Peyer's patch (tissue), 4 donors: ENCODE results near the gene SMIM26. TPM values are rescaled to one million over a fixed set of nuclear protein-coding genes. Genes with fewer than 3 reads are reported as not detected.
A peak's percentile ranks its signal among the peaks of the same experiment; 100 is the strongest.

Experiments used
- DNase-seq, 3 donors: peaks; one replicate each; pipeline ENCODE4 v3.0.0-alpha.2; 2017 to 2019
- H3K27ac ChIP-seq, 4 donors: fragments of 200-600 bp; sonication (generic); one replicate each; pipeline ENCODE4 v1.5.1; 2016 to 2019
- H3K27me3 ChIP-seq, 2 donors: fragments of 200-600 bp; sonication (generic); one replicate each; pipeline ENCODE4 v1.5.1; 2019
- H3K36me3 ChIP-seq, 3 donors: fragments of 200-600 bp; sonication (generic); one replicate each; pipeline ENCODE4 v1.5.1; 2016 to 2019
- H3K4me1 ChIP-seq, 4 donors: fragments of 200-600 bp; sonication (generic); one replicate each; pipeline ENCODE4 v1.5.1; 2016 to 2019
- H3K4me3 ChIP-seq, 4 donors: fragments of 200-600 bp; sonication (generic); 1 replicate in 3 of 4; 2 replicates in 1 of 4; pipeline ENCODE4 v1.5.1; 2016 to 2019; ENCODE audit warnings: mild to moderate bottlenecking in 1 of 4
- H3K9me3 ChIP-seq, 4 donors: fragments of 200-600 bp; sonication (generic); one replicate each; pipeline ENCODE4 v1.5.1; 2016 to 2019; ENCODE audit warnings: mild to moderate bottlenecking in 1 of 4
- POLR2A ChIP-seq, 2 donors: fragments of 450-650 bp; IDR thresholded peaks; one replicate each; pipeline ENCODE4 v1.5.1; 2017; ENCODE audit warnings: antibody characterized with exemption in 2 of 2, mild to moderate bottlenecking in 2 of 2, moderate library complexity in 2 of 2
- total RNA-seq, 4 donors: library from RNA; depleted of rRNA; stranded (reverse); fragments of >200 nt; gene quantifications; one replicate each; pipeline ENCODE4 v1.1.0, GENCODE V29; 2016
- TF ChIP-seq, protein P1 (sequence below), 6 experiments: fragments of 450-650 bp in 4 of 6; fragments of 200-600 bp in 2 of 6; sonication (generic) in 1 of 6; IDR thresholded peaks; one replicate each; pipeline ENCODE4 v1.5.1; 2017 to 2019; ENCODE audit warnings: antibody characterized with exemption in 6 of 6, mild to moderate bottlenecking in 3 of 6, moderate library complexity in 1 of 6

Gene SMIM26
- total RNA-seq, 4 donors from 2014 or later: 19.8 to 72.9 (median 61.8) TPM

DNA sequence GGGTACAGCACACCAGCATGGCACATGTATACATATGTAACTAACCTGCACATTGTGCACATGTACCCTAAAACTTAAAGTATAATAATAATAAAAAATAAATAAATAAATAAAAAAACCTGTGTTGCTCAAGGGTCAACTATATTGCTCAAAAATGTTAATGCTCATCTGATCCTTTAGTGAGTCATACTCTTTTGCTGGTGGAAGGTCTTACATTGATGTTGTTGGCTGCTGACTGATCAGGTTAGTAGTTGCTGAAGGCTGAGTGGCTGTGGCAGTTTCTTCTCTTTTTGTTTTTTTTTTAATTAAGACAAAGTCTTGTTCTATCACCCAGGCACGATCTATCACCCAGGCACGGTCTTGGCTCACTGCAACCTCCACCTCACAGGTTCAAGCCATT, 29.6 kb upstream of the SMIM26 start:
- H3K9me3 ChIP-seq: no peaks in the 10 kb centered on the region
- no peak for DNase-seq
- H3K36me3 ChIP-seq: peaks cover 0 to 60% (median 3%) of the 10 kb centered on the region in 3 donors
- H3K27me3 ChIP-seq: no peaks in the 10 kb centered on the region
- no peaks in the 10 kb centered on the region for H3K4me1 ChIP-seq
- no peak overlapping the region for H3K4me3 ChIP-seq
- no peak overlapping the region for H3K27ac ChIP-seq
- TF ChIP-seq POLR2A (IDR thresholded peaks at IDR 0.05): no peak
- TF ChIP-seq, protein P1, sequence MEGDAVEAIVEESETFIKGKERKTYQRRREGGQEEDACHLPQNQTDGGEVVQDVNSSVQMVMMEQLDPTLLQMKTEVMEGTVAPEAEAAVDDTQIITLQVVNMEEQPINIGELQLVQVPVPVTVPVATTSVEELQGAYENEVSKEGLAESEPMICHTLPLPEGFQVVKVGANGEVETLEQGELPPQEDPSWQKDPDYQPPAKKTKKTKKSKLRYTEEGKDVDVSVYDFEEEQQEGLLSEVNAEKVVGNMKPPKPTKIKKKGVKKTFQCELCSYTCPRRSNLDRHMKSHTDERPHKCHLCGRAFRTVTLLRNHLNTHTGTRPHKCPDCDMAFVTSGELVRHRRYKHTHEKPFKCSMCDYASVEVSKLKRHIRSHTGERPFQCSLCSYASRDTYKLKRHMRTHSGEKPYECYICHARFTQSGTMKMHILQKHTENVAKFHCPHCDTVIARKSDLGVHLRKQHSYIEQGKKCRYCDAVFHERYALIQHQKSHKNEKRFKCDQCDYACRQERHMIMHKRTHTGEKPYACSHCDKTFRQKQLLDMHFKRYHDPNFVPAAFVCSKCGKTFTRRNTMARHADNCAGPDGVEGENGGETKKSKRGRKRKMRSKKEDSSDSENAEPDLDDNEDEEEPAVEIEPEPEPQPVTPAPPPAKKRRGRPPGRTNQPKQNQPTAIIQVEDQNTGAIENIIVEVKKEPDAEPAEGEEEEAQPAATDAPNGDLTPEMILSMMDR (IDR thresholded peaks at IDR 0.05): no peak

DNA sequence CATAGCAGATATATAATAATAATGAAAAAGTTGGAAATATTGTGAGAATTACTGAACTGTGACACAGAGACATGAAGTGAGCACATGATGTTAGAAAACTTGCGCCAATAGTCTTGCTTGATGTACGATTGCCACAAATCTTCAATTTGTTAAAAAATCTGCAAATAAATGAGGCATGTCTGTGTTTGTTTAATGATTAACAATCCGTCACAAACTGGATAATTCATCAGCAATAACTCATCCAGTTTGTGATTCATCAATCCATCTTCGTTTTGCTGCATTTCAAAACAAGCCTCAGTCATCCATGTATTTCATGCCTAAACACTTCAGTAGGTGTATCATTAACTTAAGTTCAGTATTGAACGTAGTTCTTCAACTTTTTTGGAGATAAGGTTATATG, 25.5 kb upstream of the SMIM26 start:
- Histone ChIP-seq H3K27ac (no peak overlapping the region), H3K4me1 (no peaks in the 10 kb centered on the region), H3K27me3 (no peaks in the 10 kb centered on the region), H3K9me3 (no peaks in the 10 kb centered on the region), H3K36me3 (peaks cover 0 to 49% (median 0%) of the 10 kb centered on the region in 3 donors), H3K4me3 (no peak overlapping the region)
- no peak for DNase-seq
- TF ChIP-seq, protein P1 (IDR thresholded peaks at IDR 0.05): no peak
- no peak for TF ChIP-seq POLR2A (IDR thresholded peaks at IDR 0.05)

DNA sequence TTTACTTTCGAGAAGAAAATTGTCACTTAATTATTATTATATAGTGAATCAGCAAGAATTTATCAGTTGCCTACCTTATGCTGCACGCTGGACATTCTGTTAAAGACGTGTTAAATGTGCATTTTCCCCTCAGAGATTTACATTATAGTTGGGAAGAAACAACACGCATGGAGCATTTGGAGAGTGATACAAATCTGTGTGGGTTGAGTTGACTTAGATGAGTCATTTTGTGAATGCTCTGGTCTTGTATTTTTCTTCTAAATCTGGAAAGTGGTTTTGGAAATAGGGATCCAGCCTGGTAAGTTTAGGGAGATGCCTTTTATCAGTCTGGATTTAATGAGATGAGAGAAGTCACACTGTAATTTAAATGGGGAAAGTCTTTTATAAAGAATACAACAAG, 24.0 kb upstream of the SMIM26 start:
- Histone ChIP-seq H3K27ac (no peak overlapping the region), H3K27me3 (no peaks in the 10 kb centered on the region), H3K36me3 (peaks cover 0 to 60% (median 0%) of the 10 kb centered on the region in 3 donors), H3K4me3 (no peak overlapping the region), H3K4me1 (no peaks in the 10 kb centered on the region), H3K9me3 (no peaks in the 10 kb centered on the region)
- TF ChIP-seq POLR2A (IDR thresholded peaks at IDR 0.05): no peak
- TF ChIP-seq, protein P1 (IDR thresholded peaks at IDR 0.05): no peak
- no peak for DNase-seq

DNA sequence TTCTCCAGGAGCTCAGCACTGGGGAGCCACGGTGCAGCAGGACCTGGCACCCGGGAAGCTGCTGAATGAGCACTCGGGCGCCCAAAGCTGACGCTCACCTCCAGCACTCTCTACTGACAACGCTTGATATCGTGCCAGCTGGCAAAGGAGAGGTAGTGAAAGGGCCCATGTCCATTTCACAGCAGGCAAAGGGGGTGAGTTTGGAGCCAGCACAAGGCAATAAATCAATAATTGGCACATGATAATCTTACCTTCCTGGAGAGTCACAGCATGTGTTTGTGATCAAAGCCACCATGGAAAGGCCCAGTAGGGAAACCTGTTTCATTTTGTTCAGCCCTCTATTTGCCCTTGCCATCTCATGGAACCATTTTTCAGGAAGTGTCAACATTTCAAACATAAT, 23.3 kb upstream of the SMIM26 start:
- Histone ChIP-seq H3K9me3 (no peaks in the 10 kb centered on the region), H3K27ac (no peak overlapping the region), H3K36me3 (peaks cover 0 to 67% (median 6%) of the 10 kb centered on the region in 3 donors), H3K4me3 (no peak overlapping the region), H3K27me3 (no peaks in the 10 kb centered on the region), H3K4me1 (no peaks in the 10 kb centered on the region)
- peak in 2 of 3 donors; percentile 55 to 61 for DNase-seq
- TF ChIP-seq POLR2A (IDR thresholded peaks at IDR 0.05): no peak
- TF ChIP-seq, protein P1 (IDR thresholded peaks at IDR 0.05): no peak

DNA sequence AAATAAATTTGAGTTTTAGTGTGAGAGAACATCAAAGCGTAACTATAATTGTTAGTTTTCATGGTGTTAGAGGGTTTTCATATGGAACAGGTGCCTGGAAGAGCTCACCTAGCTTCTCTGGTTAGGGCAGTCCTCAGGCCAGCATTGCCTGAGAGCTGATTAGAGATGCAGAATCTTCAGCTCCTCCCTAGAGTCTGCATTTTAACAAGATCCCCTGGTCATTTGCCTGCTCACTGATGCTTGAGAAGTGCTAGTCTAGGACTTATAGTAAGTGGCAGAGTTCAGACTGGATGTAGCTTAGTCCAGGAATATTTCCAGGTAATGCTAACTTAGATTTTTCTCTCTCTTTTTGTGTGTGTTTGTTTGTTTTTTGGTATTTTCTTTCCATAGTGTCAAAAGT, 21.7 kb upstream of the SMIM26 start:
- DNase-seq: no peak
- no peak for TF ChIP-seq POLR2A (IDR thresholded peaks at IDR 0.05)
- TF ChIP-seq, protein P1 (IDR thresholded peaks at IDR 0.05): no peak
- Histone ChIP-seq H3K4me1 (no peaks in the 10 kb centered on the region), H3K4me3 (no peak overlapping the region), H3K36me3 (peaks cover 0 to 71% (median 6%) of the 10 kb centered on the region in 3 donors), H3K9me3 (no peaks in the 10 kb centered on the region), H3K27me3 (no peaks in the 10 kb centered on the region), H3K27ac (no peak overlapping the region)

DNA sequence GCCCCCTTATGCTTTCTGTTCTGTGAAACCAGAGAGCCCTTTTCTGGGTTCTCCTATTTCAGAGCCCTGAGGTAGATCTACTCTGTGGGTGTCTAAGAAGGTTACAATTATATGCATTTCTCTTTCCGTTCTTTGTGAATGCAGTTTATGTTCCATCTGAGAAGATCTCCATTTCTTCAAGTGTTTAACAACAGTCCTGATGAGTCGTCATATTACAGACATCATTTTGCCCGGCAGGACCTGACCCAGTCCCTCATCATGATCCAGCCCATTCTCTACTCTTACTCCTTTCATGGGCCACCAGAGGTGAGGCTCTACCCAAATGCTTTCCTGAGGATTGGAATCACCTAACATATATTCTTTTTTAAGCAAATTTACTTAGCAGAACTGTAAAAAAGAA, 18.8 kb upstream of the SMIM26 start:
- no peaks in the 10 kb centered on the region for H3K27me3 ChIP-seq
- TF ChIP-seq, protein P1 (IDR thresholded peaks at IDR 0.05): no peak
- no peak for TF ChIP-seq POLR2A (IDR thresholded peaks at IDR 0.05)
- peaks cover 0 to 84% (median 6%) of the 10 kb centered on the region in 3 donors for H3K36me3 ChIP-seq
- no peak overlapping the region for H3K4me3 ChIP-seq
- DNase-seq: no peak
- no peaks in the 10 kb centered on the region for H3K9me3 ChIP-seq
- no peak overlapping the region for H3K27ac ChIP-seq
- H3K4me1 ChIP-seq: no peaks in the 10 kb centered on the region
